NCI-H510A treated with DMSO at 0.1 percent for 48 hours (cell line): ENCODE data around the gene ITPA.
"Not testable (repeated sequence)": the region's sequence is repeated elsewhere in the genome, so short reads cannot be mapped to it uniquely, and the experiment has no call there.

Experiments used
- DNase-seq: peaks from one replicate; lab custom pipeline; 2025; lab: John Stamatoyannopoulos, UW

ITPA gene

GRCh38 chr20:3199976-3200755, 9.1 kb upstream of the ITPA start:
- DNase-seq = no peak

GRCh38 chr20:3202965-3203314, 6.4 kb upstream of the ITPA start:
- no peak for DNase-seq

GRCh38 chr20:3203315-3204123, 5.8 kb upstream of the ITPA start:
- peak; percentile 79 for DNase-seq

- peak; percentile 97 for DNase-seq
Measured at GRCh38 chr20:3204124-3204794, 5.0 kb upstream of the ITPA start, which contains the start of gene DDRGK1. Gene DDRGK1, minus strand, starts transcription at chr20:3204682. Its CDS starts 55 bp downstream, at chr20:3204627.

GRCh38 chr20:3208786-3209256, 477 bp upstream of the ITPA start:
- DNase-seq = no peak

- no peak for DNase-seq
Measured at GRCh38 chr20:3209946-3210317, 634 bp downstream of the ITPA start.

- DNase-seq = no peak
Measured at GRCh38 chr20:3210346-3210745, 1.0 kb downstream of the ITPA start.

GRCh38 chr20:3213226-3213625, 3.9 kb downstream of the ITPA start:
- DNase-seq = no peak

- not testable (repeated sequence) for DNase-seq
Measured at GRCh38 chr20:3215359-3215917, 6.1 kb downstream of the ITPA start.

GRCh38 chr20:3218307-3218988, 9.2 kb downstream of the ITPA start:
- DNase-seq = peak; percentile 81

- peak; percentile 69 for DNase-seq
Measured at GRCh38 chr20:3221398-3222226, 12.3 kb downstream of the ITPA start.

- DNase-seq = peak; percentile 99
Measured at GRCh38 chr20:3222635-3223600, 13.6 kb downstream of the ITPA start.

- no peak for DNase-seq
Measured at GRCh38 chr20:3223651-3223993, 14.3 kb downstream of the ITPA start.

- DNase-seq = no peak
Measured at GRCh38 chr20:3223994-3224680, 14.8 kb downstream of the ITPA start.

- DNase-seq = peak; percentile 38
Measured at GRCh38 chr20:3224681-3225421, 15.6 kb downstream of the ITPA start.

GRCh38 chr20:3226093-3226492, 16.8 kb downstream of the ITPA start:
- DNase-seq = no peak

- DNase-seq = no peak
Measured at GRCh38 chr20:3226864-3227263, 17.6 kb downstream of the ITPA start.

- DNase-seq = no peak
Measured at GRCh38 chr20:3227506-3227905, 18.2 kb downstream of the ITPA start.
